ENCODE results near the gene TYSND1. TPM values are rescaled to one million over a fixed set of nuclear protein-coding genes. Genes with fewer than 3 reads are reported as not detected.

TYSND1 gene
- total RNA-seq, 1 experiment from 2014 or later: 13.6 TPM

DNA sequence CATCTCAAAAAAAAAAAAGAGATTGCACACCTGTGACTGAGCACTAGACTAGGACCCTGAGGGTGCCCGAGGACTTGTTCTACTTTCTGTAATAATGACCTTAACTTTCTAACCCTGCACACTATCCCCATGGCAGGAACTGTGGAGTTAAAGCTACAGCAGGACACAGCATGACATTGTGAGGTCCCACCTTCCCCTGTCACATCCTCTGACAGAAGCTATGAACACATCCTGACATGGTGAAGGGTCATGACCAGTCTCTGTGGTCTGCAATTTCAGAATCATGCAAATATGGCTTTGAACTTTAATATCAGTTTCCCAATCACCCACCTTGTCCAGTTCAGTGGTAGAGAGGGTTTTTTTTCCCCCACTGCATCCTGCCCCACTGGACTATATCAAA is 42.3 kb upstream of the TYSND1 start:
- POLR2A ChIA-PET: no interaction called here
- no peaks in the 10 kb centered on the region for H3K36me3 ChIP-seq (ENCODE audit: control insufficient read depth in 1 of 2, insufficient read depth in 2 of 2, low read length in 2 of 2)
- DNase-seq (ENCODE audit: low read depth, low spot score): no peak
- intact Hi-C loops (cut with micrococcal nuclease): no loop called here
- 0 out of 2 replicates have a peak, but pooled peaks cover 6% of the 10 kb centered on the region for H3K27me3 ChIP-seq (ENCODE audit: insufficient read depth, low read length)
- ATAC-seq: no peak
- BruUV-seq (replicated peaks): no TSS peak
- no peak overlapping the region for H3K9ac ChIP-seq (ENCODE audit: low read length)
- no peaks in the 10 kb centered on the region for H4K20me1 ChIP-seq (ENCODE audit: insufficient read depth)
- no peaks in the 10 kb centered on the region for H3K9me2 ChIP-seq (ENCODE audit: insufficient read depth)
- H3K4me1 ChIP-seq (ENCODE audit: control insufficient read depth in 1 of 2, insufficient read depth in 2 of 2, low read length in 2 of 2): no peaks in the 10 kb centered on the region
- CTCF ChIA-PET: no interaction called here
- no peak overlapping the region for H3K4me2 ChIP-seq (ENCODE audit: low read length)
- TF ChIP-seq, protein P1, sequence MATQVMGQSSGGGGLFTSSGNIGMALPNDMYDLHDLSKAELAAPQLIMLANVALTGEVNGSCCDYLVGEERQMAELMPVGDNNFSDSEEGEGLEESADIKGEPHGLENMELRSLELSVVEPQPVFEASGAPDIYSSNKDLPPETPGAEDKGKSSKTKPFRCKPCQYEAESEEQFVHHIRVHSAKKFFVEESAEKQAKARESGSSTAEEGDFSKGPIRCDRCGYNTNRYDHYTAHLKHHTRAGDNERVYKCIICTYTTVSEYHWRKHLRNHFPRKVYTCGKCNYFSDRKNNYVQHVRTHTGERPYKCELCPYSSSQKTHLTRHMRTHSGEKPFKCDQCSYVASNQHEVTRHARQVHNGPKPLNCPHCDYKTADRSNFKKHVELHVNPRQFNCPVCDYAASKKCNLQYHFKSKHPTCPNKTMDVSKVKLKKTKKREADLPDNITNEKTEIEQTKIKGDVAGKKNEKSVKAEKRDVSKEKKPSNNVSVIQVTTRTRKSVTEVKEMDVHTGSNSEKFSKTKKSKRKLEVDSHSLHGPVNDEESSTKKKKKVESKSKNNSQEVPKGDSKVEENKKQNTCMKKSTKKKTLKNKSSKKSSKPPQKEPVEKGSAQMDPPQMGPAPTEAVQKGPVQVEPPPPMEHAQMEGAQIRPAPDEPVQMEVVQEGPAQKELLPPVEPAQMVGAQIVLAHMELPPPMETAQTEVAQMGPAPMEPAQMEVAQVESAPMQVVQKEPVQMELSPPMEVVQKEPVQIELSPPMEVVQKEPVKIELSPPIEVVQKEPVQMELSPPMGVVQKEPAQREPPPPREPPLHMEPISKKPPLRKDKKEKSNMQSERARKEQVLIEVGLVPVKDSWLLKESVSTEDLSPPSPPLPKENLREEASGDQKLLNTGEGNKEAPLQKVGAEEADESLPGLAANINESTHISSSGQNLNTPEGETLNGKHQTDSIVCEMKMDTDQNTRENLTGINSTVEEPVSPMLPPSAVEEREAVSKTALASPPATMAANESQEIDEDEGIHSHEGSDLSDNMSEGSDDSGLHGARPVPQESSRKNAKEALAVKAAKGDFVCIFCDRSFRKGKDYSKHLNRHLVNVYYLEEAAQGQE (IDR thresholded peaks at IDR 0.05; ENCODE audit: low read depth): no peak
- TF ChIP-seq YY1 (IDR thresholded peaks at IDR 0.05; ENCODE audit: extremely low read depth, insufficient replicate concordance, low read depth, low read length) (no peak), FOSL1 (IDR thresholded peaks at IDR 0.05; ENCODE audit: low read depth) (no peak), JUND (IDR thresholded peaks at IDR 0.05) (no peak), TCF7L2 (IDR thresholded peaks at IDR 0.05; ENCODE audit: borderline replicate concordance, extremely low read depth, insufficient read depth, insufficient read length) (no peak), CEBPB (IDR thresholded peaks at IDR 0.05; ENCODE audit: low read depth) (no peak), EZH2 (IDR thresholded peaks at IDR 0.05) (no peak)
- TF ChIP-seq, protein P2, sequence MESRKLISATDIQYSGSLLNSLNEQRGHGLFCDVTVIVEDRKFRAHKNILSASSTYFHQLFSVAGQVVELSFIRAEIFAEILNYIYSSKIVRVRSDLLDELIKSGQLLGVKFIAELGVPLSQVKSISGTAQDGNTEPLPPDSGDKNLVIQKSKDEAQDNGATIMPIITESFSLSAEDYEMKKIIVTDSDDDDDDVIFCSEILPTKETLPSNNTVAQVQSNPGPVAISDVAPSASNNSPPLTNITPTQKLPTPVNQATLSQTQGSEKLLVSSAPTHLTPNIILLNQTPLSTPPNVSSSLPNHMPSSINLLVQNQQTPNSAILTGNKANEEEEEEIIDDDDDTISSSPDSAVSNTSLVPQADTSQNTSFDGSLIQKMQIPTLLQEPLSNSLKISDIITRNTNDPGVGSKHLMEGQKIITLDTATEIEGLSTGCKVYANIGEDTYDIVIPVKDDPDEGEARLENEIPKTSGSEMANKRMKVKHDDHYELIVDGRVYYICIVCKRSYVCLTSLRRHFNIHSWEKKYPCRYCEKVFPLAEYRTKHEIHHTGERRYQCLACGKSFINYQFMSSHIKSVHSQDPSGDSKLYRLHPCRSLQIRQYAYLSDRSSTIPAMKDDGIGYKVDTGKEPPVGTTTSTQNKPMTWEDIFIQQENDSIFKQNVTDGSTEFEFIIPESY (IDR thresholded peaks at IDR 0.05; ENCODE audit: extremely low read depth, insufficient replicate concordance, low read length): no peak
- no peak overlapping the region for H3K27ac ChIP-seq (ENCODE audit: low read depth, low read length)
- no peak overlapping the region for H3K4me3 ChIP-seq (replicated peaks in 1 of 2; ENCODE audit: low read depth in 1 of 2, low read length in 2 of 2)
- no peaks in the 10 kb centered on the region for H3K9me3 ChIP-seq (ENCODE audit: control insufficient read depth in 1 of 2, insufficient read depth in 1 of 2, low read depth in 1 of 2, low read length in 2 of 2)
- H3K79me2 ChIP-seq (ENCODE audit: insufficient read depth, low read length): no peaks in the 10 kb centered on the region
- H2AFZ ChIP-seq (ENCODE audit: low read depth, low read length, poor library complexity, severe bottlenecking): no peak overlapping the region
- RAD21 ChIA-PET (ENCODE audit: low non-redundant PET in 1 of 2, low total read pairs in 2 of 2, uncharacterized antibody in 2 of 2, unreplicated experiment in 2 of 2): no interaction called here

Data from HCT116 (cell line).